Measurements from ENCODE around the gene PRKCZ.

- TF ChIP-seq POLR2AphosphoS5 (IDR thresholded peaks at IDR 0.05; ENCODE audit: low read depth, low read length) (no peak), TAF1 (IDR thresholded peaks at IDR 0.05; ENCODE audit: low read depth, low read length) (no peak), POLR2A (IDR thresholded peaks at IDR 0.05; ENCODE audit: low read depth, low read length) (no peak)
Observed at GRCh38 chr1:2168535-2168934, 118.3 kb downstream of the PRKCZ start.
